Endothelial cell of hepatic sinusoid (primary cell): ENCODE data around the gene HDDC2.

Source experiments
- in situ Hi-C: cut with HindIII; loops from 2 replicates; pipeline ENCODE4 v1.10.0; 2017; ENCODE audit warnings: low sequenced_read_pairs

The HDDC2 gene

GRCh38 chr6:125245523-125246264 lies 56.1 kb downstream of the HDDC2 start:
- in situ Hi-C loops, result no loop called here

- in situ Hi-C loops, result no loop called here
These were observed 56.7 kb downstream of the HDDC2 start for GRCh38 chr6:125245109-125245508.

GRCh38 chr6:125237764-125238163 lies 64.0 kb downstream of the HDDC2 start:
- in situ Hi-C loops, result no loop called here

- in situ Hi-C loops, result no loop called here
These were observed 65.0 kb downstream of the HDDC2 start for GRCh38 chr6:125236536-125237327.

GRCh38 chr6:125233202-125233601 lies 68.6 kb downstream of the HDDC2 start:
- in situ Hi-C loops, result loop anchor here (5.0 kb wide), 1 partner anchor 36 kb away; no protein-coding TSS in a partner anchor

GRCh38 chr6:125232466-125232865 lies 69.3 kb downstream of the HDDC2 start:
- in situ Hi-C loops, result loop anchor here (5.0 kb wide), 1 partner anchor 35 kb away; no protein-coding TSS in a partner anchor

- in situ Hi-C loops, result loop anchor here (5.0 kb wide), 1 partner anchor 34 kb away; no protein-coding TSS in a partner anchor
These were observed 70.0 kb downstream of the HDDC2 start for GRCh38 chr6:125231574-125232343.

GRCh38 chr6:125231133-125231532 lies 70.6 kb downstream of the HDDC2 start:
- in situ Hi-C loops, result loop anchor here (5.0 kb wide), 1 partner anchor 34 kb away; no protein-coding TSS in a partner anchor

- in situ Hi-C loops, result loop anchor here (5.0 kb wide), 1 partner anchor 33 kb away; no protein-coding TSS in a partner anchor
These were observed 71.1 kb downstream of the HDDC2 start for GRCh38 chr6:125230674-125231073.

- in situ Hi-C loops, result no loop called here
These were observed 72.7 kb downstream of the HDDC2 start for GRCh38 chr6:125228981-125229479.

GRCh38 chr6:125227244-125227643 lies 74.5 kb downstream of the HDDC2 start:
- in situ Hi-C loops, result no loop called here
